Activated CD4-positive, alpha-beta T cell treated with anti-CD3 and anti-CD28 coated beads, Interleukin-2, amount 50 U/mL, for 1 hour (primary cell): Measurements from ENCODE around the gene PPP1R14C.
"Not testable (repeated sequence)": the region's sequence is repeated elsewhere in the genome, so short reads cannot be mapped to it uniquely, and the experiment has no call there.

Experiments used
- DNase-seq: peaks from one replicate; pipeline ENCODE4 v3.0.0-alpha.2; 2020

Gene PPP1R14C

DNA sequence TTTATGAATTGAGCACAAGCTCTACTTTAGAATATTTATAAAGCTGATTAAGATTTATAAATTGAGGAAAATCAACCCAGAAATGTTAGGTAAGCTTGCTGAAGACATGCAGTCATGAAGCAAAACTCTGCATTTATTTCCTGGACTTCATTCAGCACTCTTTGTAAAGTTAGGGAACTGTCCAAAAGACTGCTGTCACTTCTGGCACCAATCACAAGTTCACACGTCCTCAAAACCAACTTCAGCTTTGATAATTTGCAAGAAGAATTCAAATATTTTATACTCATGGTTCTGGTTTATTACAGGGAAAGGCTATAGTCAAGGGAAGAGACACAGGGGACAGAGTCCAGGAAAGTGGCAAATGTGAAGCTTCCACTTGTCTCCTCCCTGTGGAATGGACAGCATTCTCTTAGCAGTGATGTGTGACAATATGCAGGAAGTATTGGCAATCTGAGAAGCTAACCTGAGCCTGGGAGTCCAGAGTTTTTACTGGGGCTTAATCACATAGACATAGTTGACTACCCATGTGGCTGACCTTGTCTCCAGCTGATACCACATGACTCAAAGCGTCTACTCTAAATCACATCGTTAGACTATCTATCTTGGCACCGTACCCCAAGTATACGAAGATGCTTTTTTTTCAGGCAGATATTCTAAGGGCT lies 85.4 kb downstream of the PPP1R14C start:
- DNase-seq: no peak

DNA sequence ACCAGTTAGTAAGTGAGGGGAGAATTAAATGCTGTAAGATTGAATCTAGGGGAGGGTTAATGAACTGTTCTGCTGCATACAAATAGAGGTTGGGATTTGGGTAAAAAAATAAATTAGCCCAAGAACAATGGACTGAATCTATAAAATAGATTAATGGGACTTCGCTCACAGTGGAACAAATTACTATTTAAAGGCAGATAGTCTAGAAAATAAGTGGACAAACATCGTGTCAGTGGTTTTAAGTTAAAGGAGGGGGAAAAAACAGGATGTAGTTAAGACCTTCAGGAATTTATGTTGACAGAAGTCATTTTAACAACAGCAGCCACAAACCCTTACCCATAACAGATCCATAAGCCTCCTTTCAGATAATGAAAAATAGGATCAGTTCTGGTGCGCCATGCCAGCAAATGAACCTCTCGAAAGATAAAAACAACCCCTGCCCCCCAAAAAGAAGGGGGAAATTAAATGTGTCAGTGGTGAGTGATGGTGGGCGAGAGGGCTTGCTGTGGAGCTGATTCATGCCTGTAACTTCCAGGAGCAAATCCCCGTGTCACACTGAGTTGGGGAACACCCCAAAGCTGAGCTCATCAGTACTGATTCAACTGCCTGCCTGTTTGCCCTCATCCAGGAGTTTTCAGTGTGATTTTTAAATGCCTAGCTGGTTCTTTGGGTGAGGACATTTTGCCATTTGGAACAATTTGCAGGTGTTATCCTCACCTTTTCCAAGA lies 86.8 kb downstream of the PPP1R14C start:
- no peak for DNase-seq

DNA sequence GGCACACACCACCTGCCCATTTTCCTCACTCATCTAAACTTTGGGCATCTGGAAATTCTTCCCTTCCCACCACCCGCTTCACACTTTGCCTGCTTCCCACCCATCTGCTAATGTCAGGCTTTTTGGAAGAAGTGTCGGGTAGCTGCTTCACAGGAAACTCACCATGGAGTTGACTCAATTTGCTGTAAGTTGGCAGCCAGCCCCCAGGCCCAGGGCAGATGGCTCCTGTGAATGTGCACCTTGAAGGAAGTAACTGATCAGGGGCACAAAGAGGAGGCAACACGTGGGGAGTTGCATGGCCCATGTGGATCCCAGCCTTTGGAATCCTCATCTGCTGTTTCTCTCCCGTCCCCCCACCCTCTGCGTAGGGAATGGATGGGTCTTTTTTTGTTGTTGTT lies 87.3 kb downstream of the PPP1R14C start:
- no peak for DNase-seq

DNA sequence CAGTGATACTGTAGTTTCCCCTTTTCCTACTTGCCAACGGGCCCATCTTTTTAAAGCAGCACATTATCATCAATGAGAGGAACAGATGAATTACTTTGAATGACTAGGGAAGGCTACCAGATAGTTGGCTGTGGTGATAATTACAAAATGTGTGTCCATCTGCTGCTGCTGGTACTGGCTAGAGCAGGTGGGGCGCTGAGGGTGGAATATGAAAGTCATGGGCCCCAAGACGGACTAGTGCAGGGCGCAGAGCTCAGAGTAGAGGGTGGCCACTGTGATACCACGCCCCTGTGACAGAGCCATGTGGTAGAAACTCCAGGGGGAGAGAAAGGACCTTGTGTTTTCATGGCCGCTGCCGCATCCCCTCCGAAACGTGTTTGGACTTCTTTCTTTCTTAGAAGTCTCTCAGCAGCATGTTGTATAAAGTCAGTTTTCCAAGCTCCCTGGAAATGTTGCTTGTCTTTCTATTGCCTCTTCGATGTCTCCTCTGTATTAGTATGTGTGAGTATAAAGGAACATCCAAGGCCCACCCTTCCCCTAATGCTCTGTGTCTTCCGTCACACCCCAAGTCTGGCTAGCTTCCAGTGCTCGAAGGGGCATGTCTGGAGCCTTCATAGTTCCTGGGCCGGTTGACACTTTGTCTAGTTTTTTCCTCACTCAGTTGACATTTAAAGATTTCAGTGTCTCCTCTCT lies 88.1 kb downstream of the PPP1R14C start:
- no peak for DNase-seq

DNA sequence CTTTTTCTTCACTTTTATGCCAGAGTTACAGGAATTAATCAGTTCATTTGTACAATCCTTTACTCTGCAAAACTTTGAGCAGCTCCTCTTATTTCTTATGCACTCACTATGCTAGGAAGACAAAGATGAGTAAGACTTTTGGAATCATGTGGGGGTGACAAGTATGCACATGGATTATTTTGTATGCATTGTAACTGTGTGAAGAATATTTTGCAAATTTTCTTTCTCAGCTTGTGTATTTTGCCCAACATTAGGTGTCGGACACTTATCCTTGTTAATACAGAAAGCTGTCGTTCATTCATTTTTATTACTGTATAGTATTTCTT lies 88.6 kb downstream of the PPP1R14C start:
- no peak for DNase-seq

DNA sequence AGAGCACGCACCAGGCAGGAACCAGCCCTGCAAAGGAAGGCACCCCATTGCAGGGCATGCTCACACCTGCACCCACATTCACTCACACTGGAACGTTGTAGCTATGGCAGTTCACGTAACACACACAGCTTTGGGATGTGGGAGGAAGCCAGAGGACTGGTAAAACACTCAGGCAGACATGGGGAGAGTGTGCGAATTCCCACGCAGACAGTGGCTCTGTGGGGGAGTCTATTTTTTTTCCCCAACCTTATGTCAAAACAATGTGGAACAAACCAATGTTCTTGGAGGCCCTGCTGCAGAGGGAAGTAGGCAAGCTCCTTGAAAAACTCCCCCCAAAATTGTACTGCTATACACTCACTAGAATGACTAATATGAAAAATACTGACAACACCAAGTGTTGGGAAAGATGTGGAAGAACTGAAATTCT lies 91.0 kb downstream of the PPP1R14C start:
- DNase-seq: no peak

DNA sequence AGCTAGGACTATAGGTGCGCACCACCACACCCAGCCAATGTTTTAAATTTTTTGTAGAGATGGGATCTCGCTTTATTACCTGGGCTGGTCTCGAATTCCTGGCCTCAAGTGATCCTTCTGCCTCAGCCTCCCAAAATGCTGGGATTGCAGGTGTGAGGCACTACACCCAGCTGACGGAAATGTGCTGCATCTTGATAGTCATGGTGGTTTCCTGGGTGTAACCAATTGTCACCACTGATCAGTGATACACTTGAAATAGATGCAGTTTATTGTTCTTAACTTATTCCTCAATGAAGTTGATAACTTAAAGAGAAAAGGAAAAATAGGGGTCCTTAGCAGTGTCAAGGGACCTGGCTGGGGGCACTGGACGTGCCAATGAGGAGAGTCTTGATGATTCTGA lies 92.4 kb downstream of the PPP1R14C start:
- no peak for DNase-seq

DNA sequence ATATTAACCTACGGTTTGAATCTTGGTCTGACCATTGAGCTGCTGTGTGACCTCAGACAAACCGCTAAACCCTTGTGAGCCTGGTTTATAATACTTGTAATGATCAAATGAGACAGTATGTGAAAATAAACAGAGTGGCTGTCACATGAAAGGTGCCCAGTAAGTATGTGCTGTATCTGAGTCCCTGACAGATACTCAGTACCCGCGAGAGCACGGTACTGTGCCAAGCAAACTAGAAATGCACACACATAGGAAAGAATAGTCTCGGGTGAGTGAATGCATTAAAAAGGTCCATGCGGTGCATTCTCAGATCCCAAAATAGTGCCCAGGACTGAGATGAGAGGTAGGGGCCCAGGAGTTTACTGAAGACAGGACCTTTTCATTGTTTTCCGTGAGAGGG lies 93.3 kb downstream of the PPP1R14C start:
- no peak for DNase-seq

DNA sequence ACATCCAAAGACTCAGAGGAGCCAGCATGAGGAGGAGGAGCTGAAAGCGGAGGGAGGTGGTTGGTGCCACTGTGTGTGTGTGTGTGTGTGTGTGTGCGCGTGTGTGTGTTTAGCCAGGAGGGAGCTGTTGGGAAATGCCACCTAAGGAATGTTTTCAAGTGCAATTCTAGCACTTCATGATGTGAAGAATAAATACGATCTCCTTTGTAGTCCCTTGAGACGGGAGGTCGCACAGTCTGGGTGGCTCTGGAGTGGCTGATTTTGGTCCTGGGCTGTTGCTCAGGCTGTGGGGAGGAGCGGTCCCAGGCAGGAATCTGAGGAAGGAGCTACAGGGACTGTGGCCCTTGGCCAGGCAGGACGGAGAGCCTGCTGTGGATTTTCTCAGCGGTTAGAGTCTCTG lies 93.7 kb downstream of the PPP1R14C start:
- no peak for DNase-seq

DNA sequence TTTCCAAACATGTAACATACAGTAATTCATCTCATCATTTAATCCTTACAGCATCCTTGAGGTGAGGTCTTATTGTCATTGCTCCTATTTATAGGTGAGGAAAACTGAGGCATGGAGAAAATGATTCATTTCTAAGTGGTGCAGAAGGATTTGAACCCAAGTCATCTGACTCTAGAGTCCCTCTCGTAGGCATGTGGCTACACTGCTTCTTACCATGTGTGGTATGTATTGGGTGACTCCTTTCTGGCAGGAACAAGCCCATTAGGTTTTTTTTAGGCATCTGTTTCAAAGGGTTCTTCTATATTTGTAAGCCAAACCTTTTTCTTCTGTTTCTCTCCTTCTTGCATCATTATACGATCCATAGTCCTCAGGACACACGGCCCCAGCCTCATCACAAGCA lies 94.8 kb downstream of the PPP1R14C start:
- no peak for DNase-seq

DNA sequence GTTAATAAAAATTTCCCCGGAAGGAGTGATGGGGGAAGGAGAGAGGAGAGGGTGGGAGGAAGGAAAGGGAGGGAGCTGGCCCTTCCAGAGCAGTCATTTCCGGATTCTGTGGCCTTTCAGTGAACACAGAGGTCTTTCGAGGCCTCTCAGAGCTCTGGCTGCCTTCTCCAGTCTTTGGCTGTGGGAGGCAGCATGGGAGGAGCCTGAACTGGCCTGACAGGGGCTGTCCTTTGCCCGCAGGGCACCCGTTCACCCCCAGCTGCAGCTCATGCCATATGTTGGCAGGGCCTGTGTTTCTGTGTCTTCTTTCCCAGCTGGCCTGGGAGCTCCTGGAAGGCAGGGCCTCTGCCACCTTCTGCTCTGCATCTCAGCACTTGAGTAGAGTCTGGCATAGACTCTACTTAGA lies 95.5 kb downstream of the PPP1R14C start:
- DNase-seq: no peak

DNA sequence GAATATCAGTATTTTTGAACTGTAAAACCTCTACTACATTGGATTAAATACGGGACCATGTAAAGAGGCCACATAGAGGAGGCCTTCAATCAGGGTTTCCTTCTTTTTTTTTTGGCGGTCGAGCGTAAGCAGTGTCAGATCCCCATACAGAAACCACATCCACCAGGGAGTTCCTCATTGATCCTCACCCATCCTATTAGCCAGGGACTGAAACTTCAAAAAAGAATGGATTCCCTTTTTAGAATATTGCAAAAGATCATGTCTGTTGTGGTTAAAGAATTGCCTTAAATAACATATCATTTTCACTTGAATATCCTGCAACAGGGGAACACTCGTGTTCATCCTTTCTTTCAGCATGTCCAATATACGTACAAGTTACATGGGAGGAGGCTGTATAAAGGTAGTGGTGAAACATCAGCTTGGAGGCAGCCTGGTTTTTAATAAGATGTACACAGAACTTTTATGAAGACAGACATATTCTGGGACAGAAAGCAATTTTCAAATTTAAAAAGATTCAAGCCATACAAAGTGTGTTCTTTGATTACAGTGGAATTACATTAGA lies 96.1 kb downstream of the PPP1R14C start:
- DNase-seq: no peak

DNA sequence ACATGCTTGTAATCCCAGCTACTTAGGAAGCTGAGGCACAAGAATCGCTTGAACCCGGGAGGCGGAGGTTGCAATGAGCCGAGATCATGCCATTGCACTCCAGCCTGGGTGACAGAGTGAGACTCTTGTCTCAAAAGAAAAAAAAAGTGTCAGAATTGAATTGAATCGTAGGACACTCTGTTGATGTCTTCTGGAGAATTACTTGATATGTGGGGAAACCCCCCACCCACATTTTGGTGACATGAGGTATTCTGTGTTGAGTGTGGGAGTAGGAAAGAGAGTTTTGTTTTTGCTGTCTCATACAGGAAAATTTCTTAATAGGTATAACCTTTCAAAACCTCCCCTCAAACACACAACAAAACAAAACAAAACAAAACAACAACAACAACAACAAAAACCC lies 98.9 kb downstream of the PPP1R14C start:
- not testable (repeated sequence) for DNase-seq

DNA sequence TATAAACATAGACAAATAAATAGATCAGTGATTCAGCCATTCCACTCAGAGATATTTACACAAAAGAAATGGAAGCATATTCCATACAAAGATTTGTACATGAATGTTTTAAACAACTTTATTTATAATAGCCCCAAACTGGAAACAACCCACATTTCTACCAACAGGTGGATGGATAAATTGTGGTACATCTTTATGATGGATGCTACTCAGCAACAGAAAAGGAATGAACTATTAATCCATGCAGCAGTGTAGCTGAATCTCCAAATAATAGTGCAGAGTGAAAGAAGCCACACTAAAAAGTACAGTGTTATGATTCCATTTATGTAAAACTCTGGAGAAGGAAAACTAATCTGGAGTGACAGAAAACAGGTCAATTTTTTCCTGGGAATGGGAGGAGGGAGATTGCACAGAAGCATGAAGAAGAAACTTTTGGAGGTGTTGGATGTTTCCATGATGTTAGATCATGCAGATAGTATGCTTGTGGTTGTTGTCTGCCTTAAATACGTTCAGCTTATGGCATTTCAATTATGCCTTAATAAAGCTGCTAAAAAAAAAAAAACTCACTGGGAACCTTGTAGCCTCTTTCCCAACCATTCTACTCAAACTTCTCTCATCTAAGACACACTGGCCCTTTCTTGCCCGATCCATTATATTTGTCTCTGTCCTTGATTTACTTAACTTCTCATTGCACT lies 100.9 kb downstream of the PPP1R14C start:
- DNase-seq: no peak

DNA sequence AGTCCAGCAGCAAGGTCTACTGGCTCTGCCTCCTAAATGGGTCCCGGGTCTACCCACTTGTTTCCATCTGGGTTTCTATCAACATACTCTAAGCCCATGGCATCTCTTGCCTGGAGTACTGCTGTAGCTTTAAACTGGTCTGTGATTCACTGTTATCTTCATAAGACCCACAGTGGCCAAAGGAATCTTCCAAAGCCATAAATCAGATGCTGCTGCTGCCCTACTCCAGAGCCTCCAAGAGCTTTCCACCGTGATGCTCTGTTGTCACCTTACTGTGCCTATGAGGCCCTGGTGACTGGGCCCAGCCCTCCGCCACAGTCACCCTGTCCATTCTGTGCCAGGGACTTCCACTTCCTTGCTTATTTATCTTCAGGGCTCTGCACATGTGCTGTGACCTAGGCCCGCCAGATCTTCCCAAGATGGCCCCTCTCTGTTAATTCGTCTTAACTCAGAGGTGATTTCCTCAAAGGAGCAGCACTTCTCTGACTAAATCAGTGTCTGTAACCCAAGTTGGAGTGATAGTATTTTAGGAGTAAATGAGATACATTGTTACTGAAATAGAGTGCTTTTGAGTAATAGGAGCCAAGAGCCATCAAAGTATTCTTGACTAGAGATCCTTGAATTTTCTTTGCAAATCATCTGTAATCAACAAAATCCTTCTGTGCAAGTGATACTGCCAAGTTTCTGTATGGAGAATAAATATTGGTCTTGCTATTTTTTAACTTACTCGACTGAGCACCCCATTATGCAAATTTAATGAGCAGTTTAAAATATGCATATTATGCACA lies 102.5 kb downstream of the PPP1R14C start:
- DNase-seq: no peak

DNA sequence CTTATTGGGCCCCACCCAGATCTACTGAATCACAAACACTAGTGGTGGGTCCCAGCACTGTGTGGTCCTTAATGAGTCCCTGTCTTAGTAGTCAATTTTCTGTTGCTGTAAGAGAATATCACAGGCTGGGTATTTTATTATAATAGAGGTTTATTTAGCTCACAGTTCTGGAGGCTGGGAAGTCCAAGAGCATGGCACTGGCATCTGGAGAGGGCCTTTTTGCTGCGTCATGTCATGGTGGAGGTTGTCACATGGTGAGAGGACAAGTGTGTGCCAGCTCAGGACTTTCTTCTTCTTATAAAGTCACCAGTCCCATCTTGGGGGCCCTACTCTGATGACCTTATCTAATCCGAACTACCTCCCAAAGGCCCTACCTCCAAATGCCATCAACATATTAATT lies 105.0 kb downstream of the PPP1R14C start:
- DNase-seq: no peak

DNA sequence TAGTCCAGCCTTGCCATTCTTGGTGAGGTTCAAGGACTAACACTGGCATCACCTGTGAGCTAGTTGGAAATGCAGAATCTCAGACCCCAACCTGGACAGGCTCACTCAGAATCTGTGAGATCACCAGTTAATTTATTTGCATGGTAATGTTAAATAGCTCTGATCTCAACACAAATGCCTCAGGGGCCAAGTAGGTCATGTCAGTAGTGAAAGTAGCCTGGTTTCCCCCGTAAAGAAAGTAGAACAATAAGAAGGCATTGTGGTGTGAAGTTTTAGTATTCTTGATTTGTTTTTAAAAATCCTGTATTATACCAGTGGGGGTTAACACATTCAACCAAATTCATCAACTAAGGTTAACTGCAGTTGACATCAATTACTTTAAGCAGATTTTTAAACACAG lies 105.5 kb downstream of the PPP1R14C start:
- DNase-seq: no peak

DNA sequence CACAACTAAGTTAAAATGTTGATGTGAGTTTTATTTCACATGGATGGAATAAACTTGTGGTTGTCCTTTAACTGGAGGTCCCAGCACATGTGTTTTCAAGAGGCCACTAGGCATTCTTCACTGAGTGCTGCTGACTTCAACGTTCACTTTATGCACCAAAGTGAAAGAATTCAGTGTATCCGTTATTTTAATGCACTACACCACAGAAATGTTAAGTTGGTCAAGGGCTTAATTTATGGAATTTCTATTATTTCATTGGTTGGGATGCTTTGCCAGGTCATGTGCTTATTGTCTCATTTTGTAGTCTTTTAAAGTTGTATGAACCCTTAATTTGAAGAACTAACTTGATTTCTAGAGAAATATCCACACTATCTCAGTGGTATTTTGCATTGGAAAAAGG lies 106.4 kb downstream of the PPP1R14C start:
- no peak for DNase-seq

DNA sequence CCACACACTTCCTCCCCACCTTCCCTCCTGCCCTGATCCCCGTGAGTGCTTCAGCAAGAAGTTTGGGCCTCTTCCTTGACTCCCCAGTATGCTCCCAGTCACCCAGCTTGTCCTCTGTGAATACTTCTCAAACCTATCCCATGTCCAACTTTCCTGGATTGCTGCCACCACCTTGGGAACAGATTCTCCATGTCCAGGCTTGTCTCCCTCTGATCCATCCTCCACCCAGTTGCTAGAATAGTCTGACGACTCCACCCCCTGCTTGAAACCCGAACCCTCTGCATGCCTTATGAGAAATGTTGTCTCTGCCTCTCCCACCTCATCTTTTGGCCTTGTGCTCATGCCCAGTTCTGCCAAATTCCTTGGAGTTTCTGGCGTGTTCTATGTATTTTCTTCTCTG lies 108.0 kb downstream of the PPP1R14C start:
- DNase-seq: no peak

DNA sequence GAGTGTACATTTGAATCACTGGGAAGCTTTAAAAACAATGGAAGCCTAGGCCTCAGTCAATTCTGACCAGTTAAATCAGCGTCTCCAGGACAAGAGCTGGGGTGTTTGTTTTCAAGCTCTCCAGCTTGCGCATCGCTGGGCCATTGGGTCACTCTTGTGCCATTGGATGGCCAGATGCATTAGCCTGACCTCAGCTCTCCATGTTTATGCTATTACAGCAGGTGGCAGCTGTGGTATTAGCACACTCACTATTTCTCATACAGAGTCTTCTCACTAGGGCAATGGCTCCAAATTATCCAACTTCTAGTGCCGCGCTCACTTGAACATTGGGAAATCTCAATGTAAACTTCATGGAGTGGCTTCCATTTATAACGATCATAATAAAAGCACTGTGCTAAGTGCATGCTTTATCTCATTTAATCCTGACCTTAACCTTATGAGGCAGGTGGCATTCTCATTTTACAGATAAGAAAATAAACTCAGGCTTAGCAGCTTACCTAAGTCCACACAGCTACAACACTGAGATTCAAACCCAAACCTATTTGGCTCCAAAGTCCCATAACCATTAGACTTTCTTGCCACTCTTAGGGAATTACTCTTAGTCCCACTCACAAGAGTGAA lies 108.8 kb downstream of the PPP1R14C start:
- DNase-seq: no peak

DNA sequence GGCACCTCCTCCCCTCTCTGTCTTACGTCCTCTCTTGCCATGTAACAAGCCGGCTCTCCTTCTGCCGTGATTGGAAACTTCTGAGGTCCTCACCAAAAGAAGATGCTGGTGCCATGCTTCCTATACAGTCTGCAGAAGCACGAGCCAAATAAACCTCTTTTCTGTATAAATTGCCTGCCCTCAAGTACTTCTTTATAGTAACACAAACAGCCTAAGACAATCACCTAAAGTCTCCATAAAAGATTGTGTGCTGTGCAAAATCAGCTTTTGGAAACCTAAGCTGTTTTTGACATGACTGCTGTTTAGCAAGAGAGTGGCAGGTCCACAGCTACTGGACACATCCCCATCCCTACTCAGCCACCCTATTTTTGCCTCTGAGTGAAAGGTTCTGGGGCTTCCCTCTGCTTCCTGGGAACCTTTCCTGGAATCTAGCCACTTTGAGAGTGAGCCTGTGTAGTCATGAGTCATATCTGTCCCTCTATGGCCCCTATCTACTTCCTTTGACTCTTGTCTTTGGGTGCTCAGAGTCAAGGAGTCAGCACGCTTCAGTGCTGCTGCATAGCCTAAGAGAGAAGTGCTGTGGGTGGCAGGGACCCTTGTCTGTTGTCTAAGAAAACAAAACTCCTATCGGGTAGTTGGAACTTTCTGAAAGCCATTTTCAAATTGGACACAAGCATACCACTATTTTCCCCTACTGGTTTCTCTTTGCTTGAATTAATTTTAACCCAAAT lies 110.0 kb downstream of the PPP1R14C start:
- no peak for DNase-seq
